NCI-H2227 (cell line): Measurements from ENCODE around the gene SLC29A3.

ENCODE experiments used
- DNase-seq: peaks from one replicate; lab custom pipeline; 2025; ENCODE audit not compliant: unreplicated experiment; lab: John Stamatoyannopoulos, UW

The SLC29A3 gene

DNA sequence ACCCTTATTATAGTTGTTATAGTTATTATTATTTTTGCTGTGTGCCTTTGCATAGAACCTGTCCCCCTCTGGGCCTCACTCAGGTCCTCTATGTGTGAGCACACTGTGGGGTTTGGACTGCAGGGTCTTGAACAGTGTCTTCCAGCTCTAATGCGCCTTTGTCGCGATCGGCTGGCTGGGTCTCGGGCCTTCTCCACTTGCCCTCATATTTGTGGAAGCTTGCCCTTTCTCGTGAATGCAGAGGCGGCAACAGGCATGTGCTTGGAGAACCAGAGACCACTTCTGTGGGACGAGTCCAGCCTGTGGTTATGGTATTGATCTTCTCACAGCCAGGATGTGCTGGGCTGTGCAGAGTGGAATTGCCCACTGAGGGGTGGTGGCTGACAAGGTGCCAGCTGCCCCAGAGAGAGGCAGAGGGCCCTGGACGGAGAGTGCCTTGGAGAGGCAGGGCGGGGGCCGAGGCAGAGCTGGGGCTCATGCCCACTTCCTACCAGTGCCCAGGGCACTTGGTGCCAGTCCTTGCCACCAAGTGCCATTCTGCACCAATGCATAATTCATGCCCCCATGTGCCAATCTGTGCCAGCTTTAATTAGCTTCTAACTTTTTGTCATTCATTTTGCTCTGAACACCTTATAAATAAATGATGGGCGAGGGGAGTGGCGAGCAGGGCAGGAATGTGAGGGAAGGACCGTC is 70.9 kb downstream of the SLC29A3 start:
- no peak for DNase-seq

GRCh38 chr10:71390461-71390835 is 71.4 kb downstream of the SLC29A3 start:
- DNase-seq: no peak

DNA sequence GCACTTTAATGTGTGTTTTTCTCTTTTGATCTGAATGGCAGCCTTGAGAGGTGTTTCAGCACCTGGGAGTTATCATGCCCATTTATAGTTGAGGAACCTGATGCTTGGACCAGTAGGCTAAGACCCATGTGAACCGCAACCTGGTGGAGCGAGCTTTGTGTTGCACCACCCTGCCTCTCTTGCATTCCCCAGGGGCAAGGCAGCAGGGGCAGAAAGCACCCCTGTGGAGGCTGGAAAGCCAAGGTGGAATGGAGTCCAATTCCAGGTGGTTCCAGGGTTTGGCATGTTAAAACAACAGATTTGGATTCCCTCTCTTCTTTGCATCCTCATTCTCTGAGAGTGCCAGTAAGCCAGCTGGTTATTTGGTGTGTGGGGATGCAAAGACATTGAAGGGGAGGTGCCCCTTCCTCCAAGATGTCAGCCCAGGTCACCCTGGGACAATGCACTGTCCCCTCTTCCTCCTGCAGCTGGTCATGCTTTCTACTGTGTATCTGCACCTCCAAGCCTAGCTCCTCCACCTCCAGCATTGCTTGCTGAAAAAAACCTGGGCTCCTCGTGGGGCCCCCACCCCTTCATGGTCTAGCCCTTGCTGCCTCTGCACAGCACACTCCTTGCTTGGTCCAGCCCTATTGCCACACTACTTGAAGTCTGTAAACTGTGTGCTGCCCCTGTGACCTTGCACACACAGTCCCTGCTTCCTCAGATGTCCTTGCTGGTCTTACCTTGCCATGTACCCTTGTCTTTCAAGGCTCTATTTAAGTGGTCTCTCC is 72.0 kb downstream of the SLC29A3 start:
- DNase-seq: no peak

- no peak for DNase-seq
Measured at GRCh38 chr10:71391701-71392100, 72.6 kb downstream of the SLC29A3 start.

DNA sequence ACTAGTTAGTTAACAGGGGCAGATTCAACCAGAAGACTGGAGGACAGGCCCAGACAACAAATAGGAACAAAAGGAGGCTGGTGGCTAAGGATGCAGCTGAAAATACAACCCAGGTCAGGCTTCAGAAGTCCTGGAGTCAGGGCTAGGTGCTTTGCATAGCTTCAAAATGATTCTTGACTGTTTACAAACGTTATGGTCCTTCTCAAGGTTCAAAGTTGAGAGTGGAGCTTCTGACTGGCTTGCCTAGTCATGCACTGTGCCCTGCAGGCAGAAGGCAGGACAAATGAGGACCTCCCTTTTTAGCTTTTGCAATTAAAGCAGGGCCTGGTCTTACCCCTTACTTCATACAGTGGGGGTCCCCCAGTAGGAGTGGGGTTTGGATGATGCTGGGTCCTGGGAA is 73.2 kb downstream of the SLC29A3 start:
- no peak for DNase-seq

DNA sequence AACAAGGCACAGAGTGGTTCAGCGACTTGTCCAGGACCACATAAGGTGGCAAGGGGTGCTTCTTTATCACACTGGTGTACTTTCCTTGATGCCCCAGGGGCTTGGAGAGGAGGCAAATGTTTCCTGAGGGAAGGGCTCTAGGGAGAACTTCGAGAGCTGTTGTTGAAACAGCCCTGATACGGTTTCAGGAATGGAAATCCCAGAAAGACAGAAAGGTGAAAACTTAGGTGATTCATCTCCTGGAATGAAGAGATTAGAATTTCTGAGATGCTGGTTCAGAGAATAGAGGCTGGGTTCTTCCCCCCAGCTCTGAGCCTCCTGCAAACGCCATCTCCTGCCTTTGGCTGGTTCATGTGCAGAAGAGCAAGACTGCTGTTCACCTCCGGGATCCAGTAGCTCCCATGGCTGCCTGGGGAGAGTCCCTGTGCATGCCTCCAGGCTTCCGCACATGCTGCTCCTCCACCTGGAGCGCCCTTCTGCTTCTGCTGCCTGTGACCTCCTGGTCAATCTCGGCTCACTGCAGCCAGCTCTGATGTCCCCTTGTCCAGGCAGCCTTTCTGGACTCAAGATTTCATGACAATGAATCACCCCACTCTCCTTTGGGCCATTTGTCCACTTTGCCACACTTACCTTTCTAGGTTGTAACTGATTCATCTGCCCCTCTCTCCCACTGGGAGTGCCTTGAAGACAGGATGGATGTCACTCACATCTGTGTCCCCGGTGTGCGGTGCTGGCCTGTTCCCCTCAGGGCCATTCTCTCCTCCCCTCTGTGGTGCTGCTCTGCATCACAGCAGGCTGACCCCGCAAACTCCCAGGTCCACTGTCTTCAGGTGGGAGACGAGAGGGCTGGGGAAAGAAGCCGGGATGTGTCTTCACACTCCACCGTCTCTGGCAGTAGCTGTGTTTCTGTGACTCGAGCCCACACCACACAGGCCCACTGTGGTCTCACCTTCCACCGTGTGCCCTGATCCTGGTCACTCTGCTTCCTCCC is 74.0 kb downstream of the SLC29A3 start:
- no peak for DNase-seq

- no peak for DNase-seq
Measured at GRCh38 chr10:71393841-71394475, 74.9 kb downstream of the SLC29A3 start.

DNA sequence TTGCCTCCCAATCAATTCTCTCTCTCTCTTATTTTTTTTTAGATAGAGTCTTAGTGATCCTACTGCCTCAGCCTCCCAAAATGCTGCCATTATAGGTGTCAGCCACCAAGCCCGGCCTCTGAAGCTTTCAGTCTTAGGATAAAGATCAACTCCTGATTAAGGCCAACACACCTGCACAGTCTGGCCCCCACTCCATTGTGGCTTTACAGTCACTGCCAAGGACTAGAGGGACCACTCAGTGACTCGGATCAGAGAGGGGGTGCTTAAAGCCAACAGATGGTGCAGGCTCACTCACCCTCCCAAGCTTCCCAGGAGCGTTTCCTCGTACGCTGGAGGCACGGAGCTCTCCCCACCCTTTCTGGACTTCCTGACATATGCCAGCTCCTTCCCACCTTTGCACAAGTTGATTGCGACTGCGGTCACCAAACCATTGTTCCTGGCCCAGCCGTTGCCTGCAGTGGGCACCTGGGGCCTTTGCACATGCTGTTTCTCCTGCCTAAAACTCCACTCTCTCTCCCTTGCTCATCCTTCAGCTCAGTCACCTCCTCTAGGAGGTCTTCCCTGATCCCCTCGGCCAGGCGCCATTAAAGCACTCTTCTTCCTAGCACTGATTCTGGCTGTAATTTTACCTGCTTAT is 76.0 kb downstream of the SLC29A3 start:
- no peak for DNase-seq

DNA sequence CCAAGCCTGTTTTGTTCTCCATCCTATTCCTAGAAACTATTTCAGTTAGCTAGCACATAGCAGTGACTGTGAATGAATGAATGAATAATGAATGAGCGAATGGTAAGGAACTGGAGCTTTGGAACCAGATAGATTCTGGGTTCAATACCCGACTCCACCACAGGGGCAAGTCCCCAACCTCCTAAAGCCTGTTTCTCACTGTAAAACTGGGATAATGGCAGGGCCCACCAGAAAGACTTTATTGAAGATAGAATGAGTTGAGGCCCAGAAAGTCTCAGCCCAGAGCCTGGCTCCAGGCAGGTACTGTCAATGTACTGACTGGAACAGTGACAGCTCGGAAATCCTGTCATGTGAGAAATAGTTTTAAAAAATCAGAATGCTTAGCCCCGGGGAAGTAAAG is 76.6 kb downstream of the SLC29A3 start:
- no peak for DNase-seq

DNA sequence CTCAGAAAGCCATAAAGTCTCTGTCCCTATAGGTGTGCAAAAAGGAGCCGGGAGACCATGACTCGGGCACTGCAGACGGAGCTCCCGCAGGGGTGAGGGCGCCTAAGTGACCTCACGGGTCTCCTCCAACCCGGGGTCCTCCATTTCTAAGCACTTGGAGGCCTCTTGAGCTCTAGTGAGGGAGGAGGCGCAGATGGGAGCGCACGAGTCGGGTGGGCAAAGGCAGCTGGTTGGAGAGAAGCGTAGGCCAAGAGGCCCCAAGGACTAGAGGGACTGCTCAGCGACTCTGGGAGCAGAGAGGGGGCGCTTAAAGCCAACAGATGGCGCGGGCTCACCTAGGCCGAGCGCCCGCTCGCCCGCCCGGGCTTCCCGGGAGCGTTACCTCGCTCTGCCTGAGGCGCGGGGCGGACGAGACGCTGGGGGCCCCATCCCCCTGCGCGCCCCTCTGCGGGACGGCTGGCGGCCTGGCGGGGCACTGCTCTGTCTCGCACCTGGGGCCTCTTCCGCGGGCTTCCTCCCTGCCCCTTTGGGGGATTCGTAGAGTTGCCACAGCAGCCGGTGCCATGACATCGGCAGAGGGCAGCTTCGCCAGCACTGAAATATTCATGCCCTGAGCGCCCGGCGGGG is 77.1 kb downstream of the SLC29A3 start:
- DNase-seq: peak; percentile 71

GRCh38 chr10:71396711-71397295 is 77.7 kb downstream of the SLC29A3 start, which contains the start of gene CDH23:
TSS of gene CDH23 (plus strand) at chr10:71396920. CDS start at chr10:71439832, 42,912 bp downstream.
- peak; percentile 53 for DNase-seq

GRCh38 chr10:71397296-71398212 is 78.5 kb downstream of the SLC29A3 start:
- DNase-seq: peak; percentile 8

- DNase-seq: no peak
Measured at GRCh38 chr10:71398976-71399375, 79.9 kb downstream of the SLC29A3 start.

DNA sequence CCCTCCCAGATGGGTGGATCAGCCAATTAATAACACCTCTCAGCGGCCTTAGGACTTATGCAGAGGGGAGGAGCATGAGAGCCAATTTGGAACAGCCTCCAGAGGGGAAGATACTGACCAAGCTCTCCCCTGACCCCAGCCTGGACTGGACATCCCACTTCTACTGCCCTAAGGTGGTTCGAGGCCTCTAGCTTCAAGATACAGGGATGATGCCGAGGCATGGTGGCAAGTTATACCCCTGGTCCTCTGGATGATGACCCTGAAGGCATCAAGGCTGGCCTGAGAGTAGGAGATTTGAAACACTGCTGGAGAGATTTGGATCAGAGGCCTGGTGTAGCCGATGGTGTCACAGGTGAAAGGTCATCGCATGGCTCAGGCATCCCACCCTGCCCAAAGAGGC is 80.9 kb downstream of the SLC29A3 start:
- no peak for DNase-seq

DNA sequence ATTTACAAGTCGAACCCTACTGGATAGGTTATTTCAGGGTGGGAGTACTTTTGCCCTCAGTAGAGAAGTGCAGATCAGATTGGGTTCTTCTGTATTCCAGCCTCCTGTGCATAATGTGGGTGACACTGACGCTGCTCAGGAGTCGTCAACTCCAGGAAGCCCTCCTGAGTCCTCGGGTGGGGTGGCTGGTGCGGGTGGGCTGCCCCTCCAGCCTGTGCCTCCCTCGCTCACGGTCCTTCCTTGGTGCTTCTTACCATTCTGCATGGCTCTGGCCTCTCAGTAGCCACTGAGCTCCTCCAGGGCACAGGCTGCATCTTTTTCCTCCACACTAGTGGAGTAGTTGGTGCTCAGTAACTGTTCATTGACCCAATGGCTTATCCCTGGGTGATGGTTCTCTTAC is 82.0 kb downstream of the SLC29A3 start:
- DNase-seq: no peak

- no peak for DNase-seq
Measured at GRCh38 chr10:71402005-71402404, 82.9 kb downstream of the SLC29A3 start.

- peak; percentile 40 for DNase-seq
Measured at GRCh38 chr10:71404503-71405295, 85.6 kb downstream of the SLC29A3 start.

DNA sequence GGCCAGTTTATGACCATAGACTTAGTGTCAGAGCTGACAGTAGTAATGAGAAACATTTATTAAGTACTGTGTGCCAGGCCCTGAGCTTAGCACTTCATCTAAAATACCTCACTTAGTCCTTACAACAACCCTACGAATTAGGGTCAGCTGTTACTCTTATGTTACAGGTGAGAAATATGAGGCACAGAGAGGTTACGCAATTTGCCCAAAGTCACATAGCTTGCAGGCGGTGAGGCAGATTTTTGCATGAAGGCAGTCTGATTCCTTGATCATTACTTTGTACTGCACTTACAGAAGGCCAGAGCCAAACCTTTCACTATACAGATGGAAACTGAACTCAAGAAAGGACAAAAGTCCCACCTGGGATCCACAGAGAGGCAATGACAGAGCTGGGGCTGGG is 87.8 kb downstream of the SLC29A3 start:
- DNase-seq: no peak
